ENCODE measurements around the gene SFRP2.

SFRP2 gene

DNA sequence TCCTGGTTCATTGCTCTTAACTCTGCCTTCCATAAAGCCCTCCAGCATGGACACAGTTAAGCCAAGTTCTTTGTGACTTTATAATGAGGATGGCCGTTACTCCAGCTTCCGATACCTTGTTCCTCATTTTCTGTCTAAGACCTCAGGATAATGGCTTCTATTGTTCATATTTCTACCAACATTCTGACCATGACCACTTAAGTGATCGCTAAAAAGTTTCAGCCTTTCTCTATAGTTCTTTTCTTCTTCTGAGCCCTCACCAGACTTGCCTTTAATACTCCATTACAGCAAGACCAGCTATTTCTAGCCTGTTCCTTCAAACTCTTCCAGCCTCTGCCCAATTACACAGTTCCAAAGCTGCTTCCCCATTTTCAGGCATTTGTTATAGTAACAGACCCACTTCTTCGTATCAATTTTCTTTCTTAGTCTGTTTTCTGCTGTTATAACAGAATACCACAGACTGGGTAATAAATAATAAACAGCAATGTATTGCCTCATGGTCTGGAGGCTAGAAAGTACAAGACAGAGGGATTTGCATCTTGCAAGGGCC lies 41.4 kb downstream of the SFRP2 start (continued):
- TF ChIP-seq SP3 (tag by site-specific recombination; IDR thresholded peaks at IDR 0.05) (no peak), ZSCAN5A (tag by site-specific recombination; IDR thresholded peaks at IDR 0.05) (no peak), REST (tag by site-specific recombination; IDR thresholded peaks at IDR 0.05) (no peak)

GRCh38 chr4:153745651-153746050 lies 43.2 kb downstream of the SFRP2 start:
- H3K4me1 ChIP-seq (ENCODE audit: control insufficient read depth, insufficient read depth, low read length) = no peaks in the 10 kb centered on the region
- H3K4me3 ChIP-seq (ENCODE audit: low read depth, low read length) = no peak overlapping the region
- TF ChIP-seq, protein P1, sequence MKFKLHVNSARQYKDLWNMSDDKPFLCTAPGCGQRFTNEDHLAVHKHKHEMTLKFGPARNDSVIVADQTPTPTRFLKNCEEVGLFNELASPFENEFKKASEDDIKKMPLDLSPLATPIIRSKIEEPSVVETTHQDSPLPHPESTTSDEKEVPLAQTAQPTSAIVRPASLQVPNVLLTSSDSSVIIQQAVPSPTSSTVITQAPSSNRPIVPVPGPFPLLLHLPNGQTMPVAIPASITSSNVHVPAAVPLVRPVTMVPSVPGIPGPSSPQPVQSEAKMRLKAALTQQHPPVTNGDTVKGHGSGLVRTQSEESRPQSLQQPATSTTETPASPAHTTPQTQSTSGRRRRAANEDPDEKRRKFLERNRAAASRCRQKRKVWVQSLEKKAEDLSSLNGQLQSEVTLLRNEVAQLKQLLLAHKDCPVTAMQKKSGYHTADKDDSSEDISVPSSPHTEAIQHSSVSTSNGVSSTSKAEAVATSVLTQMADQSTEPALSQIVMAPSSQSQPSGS (tag by site-specific recombination; IDR thresholded peaks at IDR 0.05; ENCODE audit: low read depth) = no peak
- TF ChIP-seq OVOL3 (tag by site-specific recombination; IDR thresholded peaks at IDR 0.05) (no peak), ZNF624 (tag by site-specific recombination; IDR thresholded peaks at IDR 0.05) (no peak), ZSCAN23 (tag by site-specific recombination; IDR thresholded peaks at IDR 0.05) (no peak), ZNF660 (tag by site-specific recombination; IDR thresholded peaks at IDR 0.05) (no peak), ZNF133 (tag by site-specific recombination; IDR thresholded peaks at IDR 0.05) (no peak), ZSCAN30 (tag by site-specific recombination; IDR thresholded peaks at IDR 0.05) (no peak), ZNF404 (tag by site-specific recombination; IDR thresholded peaks at IDR 0.05) (no peak), TRIM28 (IDR thresholded peaks at IDR 0.05; ENCODE audit: borderline replicate concordance, low read length) (no peak), ZBTB8A (tag by site-specific recombination; IDR thresholded peaks at IDR 0.05) (no peak), ZBTB7A (tag by site-specific recombination; IDR thresholded peaks at IDR 0.05; ENCODE audit: low read depth) (no peak), HOXC10 (CRISPR knock-in tag; IDR thresholded peaks at IDR 0.05) (no peak)
- ChIA-PET POLR2A (no interaction called here), CTCF (no interaction called here)
- H3K9me3 ChIP-seq (ENCODE audit: control insufficient read depth, insufficient read depth, low read depth, low read length) = no peaks in the 10 kb centered on the region
- no peak overlapping the region for H3K27ac ChIP-seq (ENCODE audit: extremely low read depth, low read depth, low read length)
- no peaks in the 10 kb centered on the region for H3K36me3 ChIP-seq (ENCODE audit: control insufficient read depth in 2 of 2, insufficient read depth in 1 of 2, low read length in 2 of 2)

GRCh38 chr4:153741541-153741940 lies 47.3 kb downstream of the SFRP2 start:
- POLR2A ChIA-PET = no interaction called here
- Histone ChIP-seq H3K36me3 (ENCODE audit: control insufficient read depth in 2 of 2, insufficient read depth in 1 of 2, low read length in 2 of 2) (no peaks in the 10 kb centered on the region), H3K4me3 (ENCODE audit: low read depth, low read length) (no peak overlapping the region), H3K4me1 (ENCODE audit: control insufficient read depth, insufficient read depth, low read length) (no peaks in the 10 kb centered on the region), H3K9me3 (ENCODE audit: control insufficient read depth, insufficient read depth, low read depth, low read length) (no peaks in the 10 kb centered on the region), H3K27ac (ENCODE audit: extremely low read depth, low read depth, low read length) (no peak overlapping the region)
- CTCF ChIA-PET = interaction anchor here (0.5 to 1.7 kb wide), 4 partner anchors 8 to 400 kb away, joined by 3 to 5 read pairs (median 4); no protein-coding TSS in a partner anchor
- TF ChIP-seq TSHZ1 (tag by site-specific recombination; IDR thresholded peaks at IDR 0.05; ENCODE audit: borderline replicate concordance) (no peak), PRDM10 (tag by site-specific recombination; IDR thresholded peaks at IDR 0.05) (no peak)
